Activated naive CD8-positive, alpha-beta T cell treated with anti-CD3 and anti-CD28 coated beads for 36 hours (primary cell): ENCODE results near the gene C9orf50. TPM values are rescaled to one million over a fixed set of nuclear protein-coding genes. Genes with fewer than 3 reads are reported as not detected.
A peak's percentile ranks its signal among the peaks of the same experiment; 100 is the strongest.

Experiments used
- DNase-seq: peaks from one replicate; pipeline ENCODE4 v3.0.0; 2021
- H3K27ac Mint-ChIP-seq: one replicate; pipeline ENCODE4 v1.8.0; 2022; ENCODE audit warnings: mild to moderate bottlenecking, moderate library complexity, mixed read lengths
- H3K27me3 Mint-ChIP-seq: one replicate; pipeline ENCODE4 v1.8.0; 2022; ENCODE audit warnings: mild to moderate bottlenecking, mixed read lengths
- H3K36me3 Mint-ChIP-seq: one replicate; pipeline ENCODE4 v1.8.0; 2021; ENCODE audit warnings: mild to moderate bottlenecking, mixed read lengths
- H3K4me1 Mint-ChIP-seq: one replicate; pipeline ENCODE4 v1.8.0; 2021; ENCODE audit warnings: mixed read lengths
- H3K4me3 Mint-ChIP-seq: one replicate; pipeline ENCODE4 v1.8.0; 2022; ENCODE audit warnings: mild to moderate bottlenecking, moderate library complexity, mixed read lengths
- H3K9me3 Mint-ChIP-seq: one replicate; pipeline ENCODE4 v1.8.0; 2022; ENCODE audit warnings: mixed read lengths
- total RNA-seq, 2 experiments: library from RNA; stranded (reverse); gene quantifications; one replicate each; pipeline ENCODE4 v1.2.3, GENCODE V29; 2021

Gene C9orf50
- total RNA-seq, 2 experiments from 2014 or later = not detected

- peak overlapping the region; percentile 34 for H3K27ac Mint-ChIP-seq
- H3K9me3 Mint-ChIP-seq = peaks cover 5% of the 10 kb centered on the region
- H3K36me3 Mint-ChIP-seq = peaks cover 5% of the 10 kb centered on the region
- peaks cover 26% of the 10 kb centered on the region for H3K27me3 Mint-ChIP-seq
- no peak for DNase-seq
- H3K4me3 Mint-ChIP-seq = no peak overlapping the region
- H3K4me1 Mint-ChIP-seq = peaks cover 21% of the 10 kb centered on the region
These were observed 50.2 kb downstream of the C9orf50 start for GRCh38 chr9:129570450-129571297.

GRCh38 chr9:129569502-129570449 is 51.1 kb downstream of the C9orf50 start:
- Mint-ChIP-seq H3K4me3 (peak overlapping the region; percentile 70), H3K27ac (no peak overlapping the region), H3K27me3 (peaks cover 26% of the 10 kb centered on the region), H3K9me3 (peaks cover 5% of the 10 kb centered on the region), H3K4me1 (peaks cover 21% of the 10 kb centered on the region), H3K36me3 (peaks cover 5% of the 10 kb centered on the region)
- DNase-seq = no peak

DNA sequence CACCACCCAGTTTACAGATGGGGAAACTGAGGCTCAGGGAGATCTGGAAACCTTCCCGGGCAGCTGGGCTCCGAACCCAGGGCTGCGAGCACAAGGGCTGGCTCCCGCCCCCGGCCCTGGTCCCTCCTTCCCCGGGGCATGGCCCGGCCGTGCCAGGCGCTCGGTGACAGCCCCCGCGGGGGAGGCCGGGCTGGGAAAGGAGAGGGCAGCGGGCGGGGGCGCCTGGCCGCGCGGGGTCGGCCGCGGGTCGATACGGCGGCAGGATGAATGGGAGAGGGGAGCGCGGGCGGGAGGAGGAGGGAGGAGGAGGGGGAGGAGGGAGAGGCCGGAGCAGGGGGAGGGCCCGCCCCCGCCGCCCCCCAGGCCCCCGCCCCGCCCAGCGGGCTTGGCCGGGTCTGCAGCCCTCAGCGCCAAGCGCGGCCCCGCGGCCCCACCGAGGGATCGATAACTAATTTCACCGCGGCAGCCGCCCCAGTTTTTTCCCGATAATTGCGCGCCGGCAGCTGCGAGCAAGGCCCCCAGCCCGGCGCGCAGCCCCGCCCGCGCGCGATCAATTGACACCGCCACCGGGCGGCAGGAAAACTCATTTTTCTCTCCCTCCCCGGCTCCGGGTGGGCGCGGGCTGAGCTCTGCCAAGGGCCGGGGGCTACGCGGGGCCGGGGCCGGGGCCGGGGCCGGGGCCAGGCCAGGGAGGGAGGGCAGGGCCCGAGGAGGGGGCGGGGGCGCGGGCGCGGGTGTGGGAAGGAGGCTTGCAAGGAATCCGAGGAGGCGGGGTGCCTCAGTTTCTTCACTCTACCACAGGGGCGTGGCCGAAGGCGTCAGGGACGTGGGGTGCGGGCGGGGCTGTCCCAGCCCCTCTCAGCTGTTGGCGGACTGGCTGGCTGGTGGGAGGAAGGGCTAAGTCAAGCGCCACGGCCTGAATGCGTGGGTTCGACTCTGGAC is 52.1 kb downstream of the C9orf50 start:
- Mint-ChIP-seq H3K36me3 (peaks cover 2% of the 10 kb centered on the region), H3K4me3 (peak overlapping the region; percentile 70), H3K27me3 (peaks cover 26% of the 10 kb centered on the region), H3K9me3 (peaks cover 3% of the 10 kb centered on the region), H3K27ac (no peak overlapping the region), H3K4me1 (peaks cover 21% of the 10 kb centered on the region)
- no peak for DNase-seq

- no peak for DNase-seq
- H3K4me1 Mint-ChIP-seq = peaks cover 21% of the 10 kb centered on the region
- no peaks in the 10 kb centered on the region for H3K9me3 Mint-ChIP-seq
- no peaks in the 10 kb centered on the region for H3K36me3 Mint-ChIP-seq
- peak overlapping the region; percentile 45 for H3K4me3 Mint-ChIP-seq
- H3K27ac Mint-ChIP-seq = no peak overlapping the region
- peaks cover 26% of the 10 kb centered on the region for H3K27me3 Mint-ChIP-seq
These were observed 52.9 kb downstream of the C9orf50 start for GRCh38 chr9:129567842-129568559.

GRCh38 chr9:129567329-129567728 is 53.6 kb downstream of the C9orf50 start:
- Mint-ChIP-seq H3K4me3 (no peak overlapping the region), H3K4me1 (peaks cover 21% of the 10 kb centered on the region), H3K27ac (no peak overlapping the region), H3K27me3 (peaks cover 26% of the 10 kb centered on the region), H3K36me3 (no peaks in the 10 kb centered on the region), H3K9me3 (no peaks in the 10 kb centered on the region)
- DNase-seq = no peak

DNA sequence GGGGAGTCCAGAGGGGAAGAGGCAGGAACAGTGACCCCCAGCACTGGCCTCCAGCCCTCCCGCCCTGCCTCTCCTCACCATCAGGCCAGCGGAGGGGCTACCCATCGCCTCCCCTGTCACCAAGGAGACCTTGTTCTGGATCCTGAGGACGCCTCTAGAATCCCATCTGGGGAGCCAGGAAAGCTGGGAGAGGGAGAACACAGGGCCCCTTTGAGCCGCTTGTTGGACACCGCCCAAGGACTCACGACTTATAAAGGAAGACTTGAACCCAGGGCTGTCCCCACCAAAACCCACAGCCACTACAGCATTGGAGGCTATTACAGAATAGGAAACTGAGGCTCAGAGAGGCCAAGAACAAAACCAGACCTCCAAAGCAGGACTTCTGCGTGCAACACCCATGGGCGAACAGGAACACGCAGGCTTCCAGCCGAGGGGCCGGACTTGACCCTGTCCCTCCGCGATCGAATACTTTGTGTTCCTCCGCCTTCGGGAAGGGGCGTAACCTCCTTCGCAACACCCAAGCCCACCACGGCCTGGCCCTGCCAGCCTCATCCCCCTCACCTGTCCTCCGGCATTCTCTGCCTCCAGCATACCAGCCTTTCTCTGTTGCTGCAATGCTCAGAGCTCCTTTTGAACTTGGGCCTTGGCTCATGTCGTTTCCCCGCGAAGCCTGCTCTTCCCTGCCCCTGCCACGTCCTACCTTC is 54.2 kb downstream of the C9orf50 start:
- no peak overlapping the region for H3K27ac Mint-ChIP-seq
- no peaks in the 10 kb centered on the region for H3K36me3 Mint-ChIP-seq
- H3K9me3 Mint-ChIP-seq = no peaks in the 10 kb centered on the region
- H3K4me1 Mint-ChIP-seq = peaks cover 21% of the 10 kb centered on the region
- DNase-seq = no peak
- H3K4me3 Mint-ChIP-seq = no peak overlapping the region
- H3K27me3 Mint-ChIP-seq = peaks cover 26% of the 10 kb centered on the region

DNA sequence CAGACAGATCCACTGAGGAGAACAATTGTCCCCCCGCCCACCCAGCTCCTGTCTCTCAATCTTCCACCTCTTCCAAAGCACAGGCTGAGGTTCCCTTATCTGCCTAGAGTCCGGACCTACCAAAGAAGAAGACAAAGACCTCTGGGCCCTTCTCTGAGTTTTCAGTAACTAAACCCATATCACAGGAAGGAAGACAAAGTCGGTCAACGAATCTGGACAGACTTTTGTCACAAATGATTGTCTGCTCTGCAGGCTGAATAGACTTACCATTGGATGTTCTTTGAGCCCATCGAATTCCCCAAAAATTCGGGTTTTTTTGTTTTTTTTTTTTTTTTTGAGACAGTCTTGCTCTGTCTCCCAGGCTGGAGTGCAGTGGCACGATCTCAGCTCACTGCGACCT is 58.0 kb downstream of the C9orf50 start:
- no peak overlapping the region for H3K4me3 Mint-ChIP-seq
- H3K9me3 Mint-ChIP-seq = no peaks in the 10 kb centered on the region
- DNase-seq = no peak
- peaks cover 8% of the 10 kb centered on the region for H3K27me3 Mint-ChIP-seq
- H3K36me3 Mint-ChIP-seq = no peaks in the 10 kb centered on the region
- peaks cover 2% of the 10 kb centered on the region for H3K4me1 Mint-ChIP-seq
- H3K27ac Mint-ChIP-seq = no peak overlapping the region

DNA sequence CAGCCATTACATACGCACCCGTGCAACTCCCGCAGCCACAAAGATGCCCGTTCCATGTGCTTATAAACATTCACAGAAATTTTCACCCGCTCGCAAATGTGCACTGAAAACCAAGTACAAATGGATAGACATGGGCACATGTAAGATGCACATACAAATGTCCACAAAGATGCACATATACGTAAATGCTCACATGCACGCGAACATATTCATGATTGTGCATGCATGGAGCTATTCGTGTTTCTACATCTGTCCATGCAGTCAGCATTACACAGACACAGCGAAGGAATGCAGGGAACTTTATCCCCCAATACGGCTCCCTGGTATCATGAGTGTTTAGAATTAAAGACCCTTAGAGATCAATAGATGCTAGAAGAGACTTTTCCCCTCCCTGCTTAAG is 58.4 kb downstream of the C9orf50 start:
- peaks cover 4% of the 10 kb centered on the region for H3K27me3 Mint-ChIP-seq
- DNase-seq = no peak
- no peak overlapping the region for H3K27ac Mint-ChIP-seq
- peaks cover 1% of the 10 kb centered on the region for H3K4me1 Mint-ChIP-seq
- no peak overlapping the region for H3K4me3 Mint-ChIP-seq
- no peaks in the 10 kb centered on the region for H3K36me3 Mint-ChIP-seq
- H3K9me3 Mint-ChIP-seq = no peaks in the 10 kb centered on the region

Other genes with a start within 250 kb of the C9orf50 start
- 10 to 100 TPM; 78.8 to 79.4 TPM for gene NTMT1, start 5.1 kb upstream of the C9orf50 start, total RNA-seq
- 10 to 100 TPM; 24.9 to 25.1 TPM for gene ASB6, start 21.1 kb upstream of the C9orf50 start, total RNA-seq
- gene PRRX2, start 44.5 kb upstream of the C9orf50 start, total RNA-seq = under 1 TPM; 0.66 to 0.76 TPM
- gene PTGES, start 131.9 kb upstream of the C9orf50 start, total RNA-seq = under 1 TPM; 0.20 to 0.21 TPM
- gene TOR1B, start 182.1 kb upstream of the C9orf50 start, total RNA-seq = 10 to 100 TPM; 18.7 to 19.8 TPM
- gene TOR1A, start 203.0 kb upstream of the C9orf50 start, total RNA-seq = 10 to 100 TPM; 42.6 to 42.8 TPM
- gene C9orf78, start 214.2 kb upstream of the C9orf50 start, total RNA-seq = 10 to 100 TPM; 66.3 to 68.2 TPM
- 10 to 100 TPM; 51.1 to 55.4 TPM for gene USP20, start 214.4 kb upstream of the C9orf50 start, total RNA-seq